Activated naive CD4-positive, alpha-beta T cell treated with anti-CD3 and anti-CD28 coated beads, Interleukin-2, amount 50 U/mL, for 24 hours (primary cell): Measurements from ENCODE around the gene BANF2.
"Not testable (repeated sequence)": the region's sequence is repeated elsewhere in the genome, so short reads cannot be mapped to it uniquely, and the experiment has no call there.

ENCODE experiments used
- H3K27ac Mint-ChIP-seq: one replicate; pipeline ENCODE4 v1.8.0; 2021; ENCODE audit warnings: mild to moderate bottlenecking, mixed read lengths
- H3K27me3 Mint-ChIP-seq: one replicate; pipeline ENCODE4 v1.8.0; 2021; ENCODE audit warnings: mixed read lengths
- H3K36me3 Mint-ChIP-seq: one replicate; pipeline ENCODE4 v1.8.0; 2021; ENCODE audit warnings: mixed read lengths
- H3K4me1 Mint-ChIP-seq: one replicate; pipeline ENCODE4 v1.8.0; 2021; ENCODE audit warnings: mixed read lengths
- H3K4me3 Mint-ChIP-seq: one replicate; pipeline ENCODE4 v1.8.0; 2021; ENCODE audit warnings: mild to moderate bottlenecking, mixed read lengths
- H3K9me3 Mint-ChIP-seq: one replicate; pipeline ENCODE4 v1.8.0; 2021; ENCODE audit warnings: mixed read lengths

Gene BANF2

DNA sequence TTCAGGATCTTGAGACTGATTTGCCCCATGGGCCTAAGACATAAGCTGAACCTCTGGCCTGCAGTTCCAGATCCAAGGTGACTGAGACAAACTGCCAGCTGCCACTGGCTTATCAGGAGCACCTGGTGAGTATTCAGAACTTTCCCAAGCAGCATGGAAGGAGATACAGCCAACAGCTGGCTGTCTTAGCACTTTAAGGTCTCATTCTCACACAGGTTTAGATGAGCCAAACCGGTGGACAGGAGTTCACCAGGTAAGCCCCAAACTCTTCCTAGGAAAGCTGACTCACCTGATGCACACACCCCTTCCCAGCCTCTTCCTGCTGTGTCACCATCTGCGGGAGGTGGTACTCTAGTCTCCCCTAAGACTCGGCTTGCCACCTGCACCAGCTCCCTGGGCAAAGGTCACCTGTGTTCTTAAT, at the start of gene BANF2:
TSS of gene BANF2 (plus strand) at position 36 of the 421 bp plus-strand sequence. CDS start 25,060 bp downstream, outside the sequence.
- Mint-ChIP-seq H3K36me3 (no peaks in the 10 kb centered on the region), H3K4me3 (no peak within 1 kb of the TSS), H3K27me3 (no peaks in the 10 kb centered on the region), H3K9me3 (no peaks in the 10 kb centered on the region), H3K27ac (no peak within 1 kb of the TSS), H3K4me1 (no peaks in the 10 kb centered on the region)

GRCh38 chr20:17650301-17651128, 49.3 kb upstream of the BANF2 start:
- Mint-ChIP-seq H3K36me3 (no peaks in the 10 kb centered on the region), H3K27ac (no peak overlapping the region), H3K4me3 (no peak overlapping the region), H3K27me3 (no peaks in the 10 kb centered on the region), H3K4me1 (peaks cover 15% of the 10 kb centered on the region), H3K9me3 (no peaks in the 10 kb centered on the region)

GRCh38 chr20:17651129-17651759, 48.5 kb upstream of the BANF2 start:
- H3K4me3 Mint-ChIP-seq: no peak overlapping the region
- no peaks in the 10 kb centered on the region for H3K36me3 Mint-ChIP-seq
- H3K4me1 Mint-ChIP-seq: peaks cover 15% of the 10 kb centered on the region
- H3K27ac Mint-ChIP-seq: no peak overlapping the region
- H3K9me3 Mint-ChIP-seq: no peaks in the 10 kb centered on the region
- no peaks in the 10 kb centered on the region for H3K27me3 Mint-ChIP-seq

DNA sequence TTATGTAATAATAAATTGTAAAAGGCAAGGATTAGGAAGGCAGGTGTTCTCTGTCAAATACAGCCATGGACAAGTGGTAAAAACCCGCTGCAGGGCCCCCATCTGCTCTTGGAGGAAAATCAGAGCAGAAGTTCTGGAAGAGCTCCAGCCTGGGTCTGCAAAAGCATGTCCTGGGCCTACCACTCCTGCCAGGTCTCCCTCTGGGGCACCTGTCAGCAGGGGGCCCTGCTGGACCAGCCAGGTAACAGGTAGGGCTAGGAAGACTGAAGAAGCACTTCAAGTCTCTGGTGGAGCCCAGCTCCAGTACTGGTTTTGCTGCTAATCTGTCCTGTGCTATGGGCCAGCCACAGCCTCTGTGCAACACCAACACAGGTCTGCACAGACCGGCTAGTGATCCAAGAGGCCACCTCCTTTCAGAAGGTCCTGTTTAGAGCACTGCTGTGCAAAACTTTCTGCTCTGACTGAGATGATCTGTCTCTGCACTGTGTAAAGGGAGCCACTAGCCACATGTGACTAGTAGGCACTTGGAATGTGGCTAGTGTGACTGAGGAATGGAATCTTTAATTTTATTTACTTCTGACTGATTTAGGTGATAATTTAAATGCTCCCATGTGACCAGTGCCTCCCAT, 47.9 kb upstream of the BANF2 start:
- Mint-ChIP-seq H3K9me3 (no peaks in the 10 kb centered on the region), H3K4me1 (peaks cover 15% of the 10 kb centered on the region), H3K27me3 (no peaks in the 10 kb centered on the region), H3K4me3 (no peak overlapping the region), H3K27ac (no peak overlapping the region), H3K36me3 (no peaks in the 10 kb centered on the region)

- H3K27ac Mint-ChIP-seq: no peak overlapping the region
- H3K4me3 Mint-ChIP-seq: no peak overlapping the region
- H3K4me1 Mint-ChIP-seq: peaks cover 17% of the 10 kb centered on the region
- no peaks in the 10 kb centered on the region for H3K9me3 Mint-ChIP-seq
- peaks cover 2% of the 10 kb centered on the region for H3K36me3 Mint-ChIP-seq
- H3K27me3 Mint-ChIP-seq: no peaks in the 10 kb centered on the region
These were observed 47.4 kb upstream of the BANF2 start for GRCh38 chr20:17652411-17652810.

DNA sequence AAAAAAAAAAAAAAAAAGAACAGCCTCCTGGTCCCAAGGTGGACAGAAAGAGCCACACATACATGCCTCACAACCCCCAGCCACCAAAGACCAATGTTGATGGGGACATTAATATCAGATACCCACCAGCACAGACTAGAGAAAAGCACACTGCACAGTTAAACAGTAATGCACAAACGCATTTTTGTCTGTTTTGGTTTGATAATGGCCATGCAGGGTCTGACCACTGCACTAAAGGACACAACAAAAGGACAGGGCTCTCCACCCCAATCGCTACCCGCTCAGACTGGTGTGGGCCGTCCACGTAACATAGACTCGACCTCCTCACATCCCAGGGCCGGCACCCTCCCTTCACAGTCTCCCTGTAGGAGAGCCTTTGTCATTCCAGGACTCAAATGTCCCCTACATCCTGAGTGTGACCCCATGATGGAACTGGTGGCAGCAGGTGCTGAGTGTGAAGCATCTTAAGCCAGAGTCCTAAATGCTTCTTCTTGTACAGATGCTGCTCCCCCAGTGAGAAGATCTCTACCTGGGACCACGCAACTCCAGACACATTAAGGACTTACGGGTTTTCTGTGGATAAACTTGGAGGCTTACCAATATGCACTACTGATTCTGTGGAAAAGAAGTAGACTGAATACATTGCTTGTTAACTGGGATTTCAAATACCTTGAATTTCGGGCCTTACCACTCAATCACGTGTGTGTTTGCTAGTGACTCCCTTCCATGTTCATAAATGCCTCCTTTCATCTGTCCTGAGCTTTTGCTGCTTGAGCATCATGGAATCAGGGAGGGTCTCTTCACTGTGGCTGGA, 45.7 kb upstream of the BANF2 start:
- no peaks in the 10 kb centered on the region for H3K27me3 Mint-ChIP-seq
- peaks cover 10% of the 10 kb centered on the region for H3K36me3 Mint-ChIP-seq

DNA sequence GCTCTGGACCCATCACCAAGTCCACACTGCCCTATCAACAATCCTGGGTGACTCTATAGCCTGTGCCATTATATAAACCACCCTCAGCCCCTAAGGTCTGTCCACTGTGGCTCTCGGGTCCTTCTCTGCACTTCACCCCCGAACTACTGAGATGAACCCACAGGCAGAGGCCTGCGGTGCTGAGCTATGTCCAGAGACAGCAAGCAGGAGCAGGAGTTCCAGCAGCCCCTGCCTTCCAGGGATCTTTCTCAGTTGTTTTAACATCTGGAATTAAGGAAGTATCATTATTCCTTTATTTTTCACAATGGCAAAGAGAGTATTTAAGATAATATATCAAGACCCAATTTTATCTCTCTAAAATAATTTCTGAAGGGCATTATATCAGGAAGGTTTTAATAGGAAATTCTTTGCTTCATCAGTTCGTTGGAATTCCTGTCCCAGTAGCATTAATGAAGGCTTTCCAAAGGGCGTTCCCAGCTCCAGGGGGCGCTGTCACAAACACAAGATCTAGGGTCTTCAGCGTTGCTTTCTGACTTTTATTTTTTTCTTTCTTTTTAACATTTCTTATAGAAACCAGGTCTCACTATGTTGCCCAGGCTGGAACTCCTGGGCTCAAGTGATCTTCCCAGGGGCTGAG, 45.0 kb upstream of the BANF2 start:
- Mint-ChIP-seq H3K36me3 (peaks cover 10% of the 10 kb centered on the region), H3K27me3 (no peaks in the 10 kb centered on the region), H3K9me3 (no peaks in the 10 kb centered on the region), H3K27ac (no peak overlapping the region), H3K4me1 (peaks cover 6% of the 10 kb centered on the region), H3K4me3 (no peak overlapping the region)

More for the DNA sequence above, 45.7 kb upstream of the BANF2 start:
- Mint-ChIP-seq H3K27ac (no peak overlapping the region), H3K4me1 (peaks cover 12% of the 10 kb centered on the region), H3K9me3 (no peaks in the 10 kb centered on the region), H3K4me3 (no peak overlapping the region)

GRCh38 chr20:17655286-17655651, 44.5 kb upstream of the BANF2 start:
- no peak overlapping the region for H3K4me3 Mint-ChIP-seq

GRCh38 chr20:17655865-17656479, 43.8 kb upstream of the BANF2 start:
- no peaks in the 10 kb centered on the region for H3K9me3 Mint-ChIP-seq
- no peak overlapping the region for H3K27ac Mint-ChIP-seq
- H3K36me3 Mint-ChIP-seq: peaks cover 15% of the 10 kb centered on the region
- peaks cover 4% of the 10 kb centered on the region for H3K4me1 Mint-ChIP-seq
- H3K4me3 Mint-ChIP-seq: no peak overlapping the region
- H3K27me3 Mint-ChIP-seq: no peaks in the 10 kb centered on the region

More at GRCh38 chr20:17655286-17655651, 44.5 kb upstream of the BANF2 start:
- Mint-ChIP-seq H3K27me3 (no peaks in the 10 kb centered on the region), H3K27ac (no peak overlapping the region), H3K9me3 (no peaks in the 10 kb centered on the region), H3K36me3 (peaks cover 12% of the 10 kb centered on the region), H3K4me1 (peaks cover 4% of the 10 kb centered on the region)

DNA sequence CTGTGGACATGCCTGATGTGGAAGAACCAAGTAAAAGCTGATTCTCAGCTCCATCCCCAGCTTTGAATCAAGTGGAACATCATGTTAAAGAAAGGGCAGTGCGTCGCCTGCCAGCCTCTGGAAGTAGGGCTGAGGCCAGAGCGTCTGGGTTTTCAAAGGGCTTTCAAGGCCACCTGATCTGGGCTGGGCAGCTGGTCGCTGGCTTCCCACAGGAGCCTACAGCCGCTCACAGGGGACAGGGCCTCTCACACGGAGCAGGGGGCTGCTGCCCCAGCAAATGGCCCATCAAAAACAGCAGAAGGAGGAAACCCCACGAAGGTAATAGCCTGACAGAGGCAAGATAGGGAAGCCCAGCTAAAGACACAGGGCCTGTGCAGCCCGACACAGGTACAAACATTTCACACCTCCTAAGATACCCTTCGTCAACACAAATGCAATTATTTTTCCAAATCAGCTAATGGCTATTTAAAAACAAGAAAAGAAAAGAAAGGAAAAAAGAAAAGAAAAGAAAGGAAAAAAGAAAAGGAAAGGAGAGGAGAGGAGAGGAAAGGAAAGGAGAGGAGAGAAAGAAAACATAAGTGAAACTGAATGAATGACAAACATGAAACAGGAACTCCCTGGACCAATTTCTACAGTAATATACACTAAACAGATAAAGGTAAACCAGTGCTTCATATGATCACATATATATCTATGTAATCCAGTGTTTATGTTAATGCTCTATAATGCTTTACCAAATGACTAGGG, 42.5 kb upstream of the BANF2 start:
- Mint-ChIP-seq H3K9me3 (no peaks in the 10 kb centered on the region), H3K4me3 (no peak overlapping the region), H3K27me3 (no peaks in the 10 kb centered on the region), H3K27ac (no peak overlapping the region), H3K4me1 (peaks cover 6% of the 10 kb centered on the region), H3K36me3 (peaks cover 15% of the 10 kb centered on the region)

DNA sequence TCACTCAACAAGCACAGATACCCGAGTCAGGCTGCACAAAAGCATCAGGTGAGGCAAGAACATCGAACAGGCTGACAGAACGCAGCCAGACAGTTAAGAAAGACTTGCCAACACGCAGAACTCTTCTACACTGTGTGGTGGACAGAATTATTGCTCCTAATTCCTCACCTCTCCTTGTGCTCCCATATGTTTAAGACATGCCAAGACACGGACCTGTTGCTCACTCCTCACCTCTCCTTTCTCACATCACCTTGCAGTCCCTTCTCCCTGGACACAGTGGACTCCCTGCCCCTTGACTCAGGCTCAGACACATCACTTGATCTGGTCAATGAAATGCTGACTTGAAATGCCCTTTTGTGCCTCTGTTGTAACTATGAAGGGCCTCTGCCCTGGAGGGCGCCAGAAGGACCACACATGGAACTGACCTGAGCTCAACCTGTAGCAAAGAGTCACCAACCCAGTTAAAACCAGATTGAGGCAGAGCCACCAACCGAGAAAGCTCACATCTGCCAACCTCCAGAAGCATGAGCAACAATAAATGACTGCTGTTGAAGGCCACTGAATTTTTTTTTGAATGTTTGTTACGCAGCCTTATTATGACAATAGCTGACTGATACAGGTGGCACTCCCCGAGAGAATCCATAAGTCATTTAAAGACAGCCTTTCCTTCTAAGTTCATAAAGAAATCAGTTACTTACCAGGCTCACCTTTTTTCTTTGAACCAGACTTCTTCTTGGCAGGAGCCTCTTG, 41.7 kb upstream of the BANF2 start:
- Mint-ChIP-seq H3K27ac (no peak overlapping the region), H3K27me3 (no peaks in the 10 kb centered on the region), H3K36me3 (peaks cover 15% of the 10 kb centered on the region), H3K4me3 (no peak overlapping the region), H3K4me1 (peaks cover 9% of the 10 kb centered on the region), H3K9me3 (no peaks in the 10 kb centered on the region)

DNA sequence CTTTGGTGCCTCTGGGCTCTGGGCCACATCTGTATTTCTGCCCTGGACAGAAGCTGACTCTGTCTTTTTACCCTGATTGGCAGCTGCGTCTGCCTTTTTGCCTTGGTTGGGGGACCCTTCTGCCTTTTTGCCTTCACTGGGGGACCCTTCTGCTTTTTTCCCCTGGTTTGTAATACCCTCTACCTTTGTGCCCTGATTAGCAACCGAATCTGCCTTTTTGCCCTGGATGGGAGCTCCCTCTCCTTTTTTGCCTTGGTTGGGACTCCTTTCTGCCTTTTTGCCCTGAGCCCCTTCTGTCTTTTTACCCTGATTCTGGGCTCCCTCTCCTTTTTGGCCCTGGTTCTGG, 41.1 kb upstream of the BANF2 start:
- Mint-ChIP-seq H3K27ac (no peak overlapping the region), H3K4me3 (no peak overlapping the region), H3K4me1 (peaks cover 10% of the 10 kb centered on the region), H3K36me3 (peaks cover 15% of the 10 kb centered on the region), H3K27me3 (no peaks in the 10 kb centered on the region), H3K9me3 (no peaks in the 10 kb centered on the region)

DNA sequence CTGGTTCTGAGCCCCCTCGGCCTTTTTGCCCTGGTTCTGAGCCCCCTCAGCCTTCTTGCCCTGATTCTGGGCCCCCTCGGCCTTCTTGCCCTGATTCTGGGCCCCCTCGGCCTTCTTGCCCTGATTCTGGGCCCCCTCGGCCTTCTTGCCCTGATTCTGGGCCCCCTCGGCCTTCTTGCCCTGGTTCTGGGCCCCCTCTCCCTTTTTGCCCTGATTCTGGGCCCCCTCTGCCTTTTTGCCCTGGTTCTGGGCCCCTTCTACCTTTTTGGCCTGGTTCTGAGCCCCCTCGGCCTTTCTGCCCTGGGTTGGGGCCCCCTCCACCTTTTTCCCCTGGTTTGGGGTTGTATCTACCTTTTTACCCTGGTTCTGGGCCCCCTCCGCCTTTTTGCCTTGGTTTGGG, 40.4 kb upstream of the BANF2 start:
- not testable (repeated sequence) for H3K27ac Mint-ChIP-seq, H3K27me3 Mint-ChIP-seq, H3K4me3 Mint-ChIP-seq, H3K9me3 Mint-ChIP-seq
- peaks cover 15% of the 10 kb centered on the region for H3K36me3 Mint-ChIP-seq
- H3K4me1 Mint-ChIP-seq: peaks cover 17% of the 10 kb centered on the region

GRCh38 chr20:17659801-17660200, 40.0 kb upstream of the BANF2 start:
- H3K9me3 Mint-ChIP-seq: no peaks in the 10 kb centered on the region
- no peak overlapping the region for H3K4me3 Mint-ChIP-seq
- H3K4me1 Mint-ChIP-seq: peaks cover 21% of the 10 kb centered on the region
- no peak overlapping the region for H3K27ac Mint-ChIP-seq
- peaks cover 15% of the 10 kb centered on the region for H3K36me3 Mint-ChIP-seq
- H3K27me3 Mint-ChIP-seq: no peaks in the 10 kb centered on the region
